COLO829 (cell line): ENCODE results near the gene EXOC7.

Experiments used
- DNase-seq: peaks from one replicate; pipeline ENCODE4 v3.0.0; 2012; ENCODE audit warnings: low spot score

The EXOC7 gene

GRCh38 chr17:76121932-76122430, 18.4 kb upstream of the EXOC7 start:
- DNase-seq, result no peak

GRCh38 chr17:76120658-76121008, 17.0 kb upstream of the EXOC7 start:
- no peak for DNase-seq

GRCh38 chr17:76119409-76120371, 16.1 kb upstream of the EXOC7 start:
- DNase-seq, result no peak

- no peak for DNase-seq
Observed at GRCh38 chr17:76115138-76115754, 11.7 kb upstream of the EXOC7 start.

GRCh38 chr17:76111956-76112355, 8.4 kb upstream of the EXOC7 start:
- no peak for DNase-seq

GRCh38 chr17:76107509-76107908, 3.9 kb upstream of the EXOC7 start:
- no peak for DNase-seq

GRCh38 chr17:76106703-76107102, 3.1 kb upstream of the EXOC7 start:
- no peak for DNase-seq

GRCh38 chr17:76104896-76105231, 1.3 kb upstream of the EXOC7 start:
- no peak for DNase-seq

- no peak for DNase-seq
Observed at GRCh38 chr17:76104140-76104895, 731 bp upstream of the EXOC7 start.

- no peak for DNase-seq
Observed at GRCh38 chr17:76102944-76103273, 678 bp downstream of the EXOC7 start.

GRCh38 chr17:76097716-76098295, 5.8 kb downstream of the EXOC7 start:
- DNase-seq, result no peak

- DNase-seq, result no peak
Observed at GRCh38 chr17:76095943-76096342, 7.6 kb downstream of the EXOC7 start.

- no peak for DNase-seq
Observed at GRCh38 chr17:76094046-76094445, 9.5 kb downstream of the EXOC7 start.

- DNase-seq, result no peak
Observed at GRCh38 chr17:76092526-76093413, 10.8 kb downstream of the EXOC7 start.

GRCh38 chr17:76091526-76092286, 11.9 kb downstream of the EXOC7 start:
- DNase-seq, result no peak

- DNase-seq, result no peak
Observed at GRCh38 chr17:76090517-76091129, 13.0 kb downstream of the EXOC7 start.

- DNase-seq, result no peak
Observed at GRCh38 chr17:76089680-76090516, 13.7 kb downstream of the EXOC7 start.

- DNase-seq, result no peak
Observed at GRCh38 chr17:76088868-76089576, 14.6 kb downstream of the EXOC7 start.
